OCI-LY1 (cell line): ENCODE measurements around the gene AGRN.

Experiments
- CTCF ChIP-seq: fragments of 200-600 bp; sonication (generic), shearing (Covaris generic); IDR thresholded peaks from 2 replicates; pipeline ENCODE4 v1.5.1; 2017; ENCODE audit warnings: mild to moderate bottlenecking, antibody characterized with exemption, low read length, moderate library complexity, mixed read lengths
- EZH2 ChIP-seq: fragments of 200-600 bp; sonication (generic), shearing (Covaris generic); IDR thresholded peaks from 2 replicates; pipeline ENCODE4 v1.8.0; 2017; ENCODE audit warnings: borderline replicate concordance, mixed run types, mild to moderate bottlenecking, antibody characterized with exemption, low read length, moderate library complexity, mixed read lengths

GRCh38 chr1:971751-972506, 48.0 kb upstream of the AGRN start:
- TF ChIP-seq EZH2 (no peak), CTCF (no peak)
